Upper lobe of left lung (tissue), 4 donors: Measurements from ENCODE around the gene NRF1.

Experiments used
- EP300 ChIP-seq, 4 donors: sonication (generic); formaldehyde crosslinking; IDR thresholded peaks; one replicate each; pipeline ENCODE4 v1.5.1; 2017; ENCODE audit warnings: antibody characterized with exemption in 4 of 4, control low read depth in 2 of 4
- POLR2A ChIP-seq, 4 donors: fragments of 450-650 bp; IDR thresholded peaks; one replicate each; pipeline ENCODE4 v1.5.1; 2016 to 2017; ENCODE audit warnings: antibody characterized with exemption in 4 of 4, mild to moderate bottlenecking in 2 of 4
- TF ChIP-seq, protein P1 (sequence below), 6 experiments: fragments of 450-650 bp in 4 of 6; fragments of 200-600 bp in 2 of 6; sonication (generic) in 2 of 6; IDR thresholded peaks; one replicate each; pipeline ENCODE4 v1.5.1; 2016 to 2019; ENCODE audit warnings: antibody characterized with exemption in 6 of 6

- TF ChIP-seq, protein P1, sequence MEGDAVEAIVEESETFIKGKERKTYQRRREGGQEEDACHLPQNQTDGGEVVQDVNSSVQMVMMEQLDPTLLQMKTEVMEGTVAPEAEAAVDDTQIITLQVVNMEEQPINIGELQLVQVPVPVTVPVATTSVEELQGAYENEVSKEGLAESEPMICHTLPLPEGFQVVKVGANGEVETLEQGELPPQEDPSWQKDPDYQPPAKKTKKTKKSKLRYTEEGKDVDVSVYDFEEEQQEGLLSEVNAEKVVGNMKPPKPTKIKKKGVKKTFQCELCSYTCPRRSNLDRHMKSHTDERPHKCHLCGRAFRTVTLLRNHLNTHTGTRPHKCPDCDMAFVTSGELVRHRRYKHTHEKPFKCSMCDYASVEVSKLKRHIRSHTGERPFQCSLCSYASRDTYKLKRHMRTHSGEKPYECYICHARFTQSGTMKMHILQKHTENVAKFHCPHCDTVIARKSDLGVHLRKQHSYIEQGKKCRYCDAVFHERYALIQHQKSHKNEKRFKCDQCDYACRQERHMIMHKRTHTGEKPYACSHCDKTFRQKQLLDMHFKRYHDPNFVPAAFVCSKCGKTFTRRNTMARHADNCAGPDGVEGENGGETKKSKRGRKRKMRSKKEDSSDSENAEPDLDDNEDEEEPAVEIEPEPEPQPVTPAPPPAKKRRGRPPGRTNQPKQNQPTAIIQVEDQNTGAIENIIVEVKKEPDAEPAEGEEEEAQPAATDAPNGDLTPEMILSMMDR (IDR thresholded peaks at IDR 0.05): no peak
- TF ChIP-seq EP300 (IDR thresholded peaks at IDR 0.05) (no peak), POLR2A (IDR thresholded peaks at IDR 0.05) (no peak)
Observed at GRCh38 chr7:129665013-129665401, 53.5 kb downstream of the NRF1 start.
